ENCODE data around the gene KLF15. TPM values are rescaled to one million over a fixed set of nuclear protein-coding genes. Genes with fewer than 3 reads are reported as not detected.

The KLF15 gene
- total RNA-seq, 2 experiments from 2014 or later = 0.40 to 0.46 TPM

DNA sequence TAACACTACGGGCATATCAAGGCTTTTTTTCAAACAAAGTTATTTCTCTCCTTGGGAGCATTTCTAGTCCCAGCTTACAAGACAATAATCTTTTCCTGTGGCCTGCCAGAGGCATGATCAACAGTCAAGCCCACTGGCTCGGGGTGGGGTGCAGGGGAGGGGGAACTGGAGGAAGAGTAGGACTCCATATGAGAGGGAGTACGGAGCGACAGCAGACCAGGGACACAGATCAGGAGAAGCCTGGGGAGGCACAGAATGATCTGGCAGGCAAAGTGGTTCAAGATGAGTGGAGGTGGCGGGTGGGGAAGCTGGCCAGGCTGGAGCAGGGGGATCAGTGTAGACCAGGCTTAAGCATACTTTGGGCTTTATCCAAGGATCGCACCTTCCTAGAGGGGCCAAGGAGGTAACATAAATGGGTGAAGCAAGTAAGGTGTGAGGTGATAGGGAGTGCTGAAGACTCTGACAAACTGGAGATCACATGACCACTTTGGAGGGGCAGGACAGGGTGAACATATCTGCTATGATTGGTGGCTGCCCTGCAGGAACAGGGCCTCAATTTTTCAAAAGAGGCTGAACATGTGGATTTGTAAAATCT lies 37.4 kb downstream of the KLF15 start:
- Mint-ChIP-seq H3K36me3 (no peaks in the 10 kb centered on the region), H3K9me3 (no peaks in the 10 kb centered on the region), H3K4me3 (no peak overlapping the region), H3K27ac (no peak overlapping the region), H3K27me3 (no peaks in the 10 kb centered on the region), H3K4me1 (ENCODE audit: low read depth) (no peaks in the 10 kb centered on the region)
- ChIA-PET POLR2A (no interaction called here), CTCF (no interaction called here)
- intact Hi-C loops (cut with micrococcal nuclease) = no loop called here
- DNase-seq = no peak

DNA sequence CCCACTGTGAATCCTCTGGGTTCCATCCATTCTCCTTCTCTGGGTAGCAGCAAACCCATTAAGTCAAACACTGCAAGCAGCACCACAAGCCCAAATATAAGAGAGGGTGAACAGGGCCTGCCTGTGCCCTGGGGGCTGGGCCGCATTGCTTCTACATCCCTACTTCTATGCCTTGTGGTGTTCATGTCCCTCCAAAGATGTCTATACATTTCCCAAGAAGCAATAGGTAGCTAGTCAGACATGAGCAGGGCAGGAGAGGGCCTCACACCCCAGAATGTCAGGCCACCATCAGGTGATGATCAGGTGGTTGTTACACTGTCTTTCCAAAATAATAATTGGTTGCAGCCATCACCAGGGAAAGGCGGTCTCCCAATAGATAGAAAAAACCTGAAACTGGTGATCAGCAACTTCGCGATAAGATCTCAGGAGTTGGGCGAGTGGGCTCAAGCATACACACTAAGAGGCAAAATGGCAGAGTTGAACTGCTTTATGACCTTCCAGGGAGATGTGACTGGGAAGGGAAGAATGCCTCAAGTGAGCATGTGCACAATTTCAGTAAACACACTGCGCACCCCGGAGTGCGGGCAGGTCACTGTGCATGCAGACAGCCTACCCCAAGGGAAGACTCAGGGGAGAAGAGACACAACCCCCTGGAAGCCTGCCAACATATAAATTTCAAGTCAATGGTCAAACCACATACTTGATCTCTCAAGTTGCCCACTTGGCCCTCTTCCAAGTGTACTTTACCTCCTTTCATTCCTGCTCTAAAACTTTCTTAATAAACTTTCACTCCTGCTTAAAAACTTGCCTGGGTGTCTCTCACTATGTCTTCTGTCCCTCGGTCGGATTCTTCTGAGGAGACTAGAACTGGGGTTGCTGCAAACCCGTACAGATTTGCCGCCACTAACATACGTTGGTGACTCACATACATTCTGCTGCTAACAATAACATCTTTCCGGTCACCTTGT lies 39.9 kb downstream of the KLF15 start:
- intact Hi-C loops (cut with micrococcal nuclease) = no loop called here
- Mint-ChIP-seq H3K27ac (no peak overlapping the region), H3K36me3 (no peaks in the 10 kb centered on the region), H3K9me3 (no peaks in the 10 kb centered on the region), H3K4me1 (ENCODE audit: low read depth) (no peaks in the 10 kb centered on the region), H3K4me3 (no peak overlapping the region), H3K27me3 (no peaks in the 10 kb centered on the region)
- CTCF ChIA-PET = no interaction called here
- no peak for DNase-seq
- POLR2A ChIA-PET = interaction anchor here (0.5 kb wide), 1 partner anchor 121 kb away, joined by 4 read pairs; no protein-coding TSS in a partner anchor

DNA sequence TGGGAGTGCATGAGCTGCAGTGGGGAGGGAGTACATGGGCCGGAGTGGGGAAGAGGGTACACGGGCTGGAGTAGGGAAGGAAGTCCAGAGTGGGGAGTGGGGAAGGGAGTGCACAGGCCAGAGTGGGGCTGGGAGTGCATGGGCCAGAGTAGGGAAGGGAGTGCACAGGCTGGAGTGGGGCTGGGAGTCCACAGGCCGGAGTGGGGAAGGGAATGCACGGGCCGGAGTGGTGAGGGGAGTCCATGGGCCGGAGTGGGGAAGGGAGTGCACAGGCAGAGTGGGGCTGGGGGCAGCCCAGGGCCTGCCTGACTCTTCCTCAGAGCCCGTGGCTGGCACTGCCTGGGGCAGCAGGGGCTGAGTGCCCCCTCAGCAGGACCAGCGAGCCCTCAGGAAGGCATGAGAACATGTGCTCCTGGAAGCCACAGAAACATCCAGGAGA lies 40.7 kb downstream of the KLF15 start:
- no peaks in the 10 kb centered on the region for H3K27me3 Mint-ChIP-seq
- H3K27ac Mint-ChIP-seq = no peak overlapping the region
- ChIA-PET POLR2A (no interaction called here), CTCF (no interaction called here)
- H3K4me3 Mint-ChIP-seq = no peak overlapping the region
- intact Hi-C loops (cut with micrococcal nuclease) = no loop called here
- H3K4me1 Mint-ChIP-seq (ENCODE audit: low read depth) = no peaks in the 10 kb centered on the region
- H3K9me3 Mint-ChIP-seq = no peaks in the 10 kb centered on the region
- H3K36me3 Mint-ChIP-seq = no peaks in the 10 kb centered on the region
- DNase-seq = no peak

DNA sequence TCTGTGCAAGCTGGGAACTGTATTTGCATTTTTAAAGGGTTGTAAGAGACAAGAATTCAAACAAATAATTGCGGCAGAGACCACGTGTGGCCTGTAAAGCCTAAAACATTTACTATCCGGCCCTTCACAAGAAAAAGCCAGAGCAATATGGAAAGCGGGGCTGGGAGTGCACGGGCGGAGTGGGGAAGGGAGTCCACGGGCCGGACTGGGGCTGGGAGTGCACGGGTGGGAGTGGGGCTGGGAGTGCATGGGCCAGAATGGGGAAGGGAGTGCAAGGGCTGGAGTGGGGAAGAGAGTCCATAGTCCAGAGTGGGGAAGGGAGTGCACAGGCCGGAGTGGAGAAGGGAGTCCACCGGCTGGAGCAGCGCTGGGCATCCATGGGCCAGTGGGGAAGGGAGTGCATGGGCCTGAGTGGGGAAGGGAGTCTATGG lies 41.2 kb downstream of the KLF15 start:
- no peak for DNase-seq
- Mint-ChIP-seq H3K9me3 (no peaks in the 10 kb centered on the region), H3K27me3 (no peaks in the 10 kb centered on the region), H3K36me3 (no peaks in the 10 kb centered on the region), H3K4me1 (ENCODE audit: low read depth) (no peaks in the 10 kb centered on the region), H3K4me3 (no peak overlapping the region), H3K27ac (no peak overlapping the region)
- CTCF ChIA-PET = no interaction called here
- intact Hi-C loops (cut with micrococcal nuclease) = no loop called here
- POLR2A ChIA-PET = no interaction called here

- no peaks in the 10 kb centered on the region for H3K4me1 Mint-ChIP-seq (ENCODE audit: low read depth)
- H3K36me3 Mint-ChIP-seq = no peaks in the 10 kb centered on the region
- DNase-seq = no peak
- no peak overlapping the region for H3K27ac Mint-ChIP-seq
- no peaks in the 10 kb centered on the region for H3K27me3 Mint-ChIP-seq
- intact Hi-C loops (cut with micrococcal nuclease) = no loop called here
- CTCF ChIA-PET = no interaction called here
- POLR2A ChIA-PET = no interaction called here
- no peak overlapping the region for H3K4me3 Mint-ChIP-seq
- H3K9me3 Mint-ChIP-seq = no peaks in the 10 kb centered on the region
These were observed 42.2 kb downstream of the KLF15 start for GRCh38 chr3:126314790-126315658.

DNA sequence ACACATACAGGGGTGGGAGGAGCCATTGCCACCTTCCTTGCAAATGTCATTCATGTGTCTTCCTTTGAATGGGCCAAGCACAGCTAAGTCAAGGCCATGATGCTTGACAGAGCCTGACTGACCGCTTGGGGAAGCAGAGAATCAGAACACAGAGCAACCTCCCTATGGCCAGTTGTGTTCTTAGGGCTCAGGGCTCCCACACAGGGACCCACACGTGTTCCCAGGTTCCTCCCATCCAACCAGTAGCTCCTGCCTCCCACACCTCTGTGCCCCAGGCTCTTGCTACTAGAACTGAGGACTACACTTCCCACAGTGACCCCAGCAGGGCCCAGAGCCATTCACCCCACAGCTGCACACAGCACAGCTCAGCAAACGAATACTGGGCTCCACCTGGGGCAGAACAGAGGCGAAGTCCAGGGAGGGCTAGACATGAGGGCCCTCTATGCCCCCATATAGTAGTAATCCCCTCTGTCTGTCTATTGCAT lies 42.9 kb downstream of the KLF15 start:
- ChIA-PET CTCF (no interaction called here), POLR2A (no interaction called here)
- H3K36me3 Mint-ChIP-seq = no peaks in the 10 kb centered on the region
- H3K9me3 Mint-ChIP-seq = no peaks in the 10 kb centered on the region
- no peak overlapping the region for H3K27ac Mint-ChIP-seq
- intact Hi-C loops (cut with micrococcal nuclease) = no loop called here
- H3K4me1 Mint-ChIP-seq (ENCODE audit: low read depth) = no peaks in the 10 kb centered on the region
- no peaks in the 10 kb centered on the region for H3K27me3 Mint-ChIP-seq
- DNase-seq = no peak
- no peak overlapping the region for H3K4me3 Mint-ChIP-seq

DNA sequence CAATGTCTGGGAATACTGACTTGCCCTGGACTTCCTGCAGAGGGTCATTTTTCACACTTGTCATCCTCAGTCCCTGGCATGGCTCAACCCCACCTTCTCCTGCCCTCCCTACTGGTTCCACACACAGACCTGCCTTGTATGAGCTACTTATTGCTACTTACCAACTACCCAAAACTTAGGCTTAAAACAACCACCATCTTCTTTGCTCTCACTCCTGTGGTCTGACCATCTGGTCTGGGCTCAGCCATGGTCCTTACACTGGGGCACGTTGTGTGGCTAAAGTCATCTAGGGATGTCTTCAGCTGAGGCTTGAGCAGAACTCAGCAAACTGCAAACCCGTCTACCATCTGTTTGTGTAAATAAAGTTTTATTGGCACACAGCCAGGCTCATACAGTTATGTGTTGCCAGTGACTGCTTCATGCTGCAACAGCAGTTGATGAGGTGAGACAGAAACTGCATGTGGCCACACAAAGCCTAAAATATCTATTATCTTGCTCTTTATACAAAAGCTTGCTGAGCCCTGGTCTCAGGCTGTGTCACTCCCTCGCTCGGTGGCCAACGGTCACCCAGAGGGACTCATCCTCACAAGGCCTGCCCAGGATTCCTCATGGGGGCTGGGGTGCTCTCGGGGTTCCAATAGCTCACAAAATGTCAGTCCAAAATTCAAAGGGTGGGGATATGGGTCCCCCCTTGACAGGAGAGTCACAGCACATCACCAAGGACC lies 43.5 kb downstream of the KLF15 start:
- Mint-ChIP-seq H3K36me3 (no peaks in the 10 kb centered on the region), H3K4me3 (no peak overlapping the region), H3K27me3 (no peaks in the 10 kb centered on the region), H3K4me1 (ENCODE audit: low read depth) (no peaks in the 10 kb centered on the region), H3K27ac (no peak overlapping the region), H3K9me3 (no peaks in the 10 kb centered on the region)
- DNase-seq = no peak
- ChIA-PET CTCF (no interaction called here), POLR2A (no interaction called here)
- intact Hi-C loops (cut with micrococcal nuclease) = no loop called here

- no peak overlapping the region for H3K4me3 Mint-ChIP-seq
- no peak overlapping the region for H3K27ac Mint-ChIP-seq
- POLR2A ChIA-PET = no interaction called here
- no peaks in the 10 kb centered on the region for H3K9me3 Mint-ChIP-seq
- CTCF ChIA-PET = no interaction called here
- no peaks in the 10 kb centered on the region for H3K4me1 Mint-ChIP-seq (ENCODE audit: low read depth)
- no peak for DNase-seq
- peaks cover 2% of the 10 kb centered on the region for H3K27me3 Mint-ChIP-seq
- intact Hi-C loops (cut with micrococcal nuclease) = no loop called here
- no peaks in the 10 kb centered on the region for H3K36me3 Mint-ChIP-seq
These were observed 44.0 kb downstream of the KLF15 start for GRCh38 chr3:126313166-126313565.

DNA sequence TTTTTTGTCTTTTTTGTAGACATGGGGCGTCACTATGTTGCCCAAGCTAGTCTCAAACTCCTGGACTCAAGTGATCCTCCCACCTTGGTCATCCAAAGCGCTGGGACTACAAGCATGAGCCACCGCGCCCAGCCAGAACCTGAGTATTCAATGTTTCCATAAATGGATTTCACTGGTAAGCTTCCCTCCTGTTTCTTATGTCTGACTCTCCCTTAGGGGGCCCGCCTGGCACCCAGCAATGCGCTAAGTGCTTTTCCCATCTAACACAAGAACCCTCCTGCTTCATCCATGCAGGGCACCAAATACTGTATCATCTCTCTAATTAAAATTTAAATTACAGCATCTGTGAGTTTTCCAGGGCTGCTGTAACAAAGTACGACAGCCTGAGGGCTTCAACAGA lies 44.9 kb downstream of the KLF15 start:
- Mint-ChIP-seq H3K4me3 (no peak overlapping the region), H3K27me3 (peaks cover 2% of the 10 kb centered on the region), H3K4me1 (ENCODE audit: low read depth) (no peaks in the 10 kb centered on the region), H3K9me3 (no peaks in the 10 kb centered on the region), H3K36me3 (no peaks in the 10 kb centered on the region), H3K27ac (no peak overlapping the region)
- ChIA-PET CTCF (no interaction called here), POLR2A (no interaction called here)
- no peak for DNase-seq
- intact Hi-C loops (cut with micrococcal nuclease) = no loop called here

- H3K9me3 Mint-ChIP-seq = no peaks in the 10 kb centered on the region
- DNase-seq = no peak
- no peak overlapping the region for H3K27ac Mint-ChIP-seq
- intact Hi-C loops (cut with micrococcal nuclease) = no loop called here
- H3K27me3 Mint-ChIP-seq = peaks cover 2% of the 10 kb centered on the region
- H3K4me1 Mint-ChIP-seq (ENCODE audit: low read depth) = no peaks in the 10 kb centered on the region
- ChIA-PET POLR2A (no interaction called here), CTCF (no interaction called here)
- no peaks in the 10 kb centered on the region for H3K36me3 Mint-ChIP-seq
- no peak overlapping the region for H3K4me3 Mint-ChIP-seq
These were observed 45.8 kb downstream of the KLF15 start for GRCh38 chr3:126311338-126311978.

DNA sequence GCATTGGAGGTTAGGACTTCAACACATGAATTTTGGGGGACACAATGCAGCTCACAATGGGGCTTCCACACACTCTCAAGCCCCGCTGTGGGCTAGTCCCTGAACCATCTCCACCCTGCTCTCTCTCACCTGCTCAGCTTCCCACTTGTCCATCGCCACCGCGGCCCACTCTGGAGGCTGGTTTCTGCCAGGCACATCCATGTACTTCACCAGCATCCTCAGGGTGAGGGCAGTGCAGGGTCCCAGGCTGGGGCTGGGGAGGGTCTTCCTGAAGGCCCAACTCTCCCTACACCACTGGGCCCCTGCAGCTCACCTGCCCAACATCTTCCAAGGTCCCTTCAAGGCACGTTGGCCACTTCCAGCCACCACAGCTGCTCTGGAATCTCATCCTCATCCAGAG lies 46.4 kb downstream of the KLF15 start:
- H3K4me1 Mint-ChIP-seq (ENCODE audit: low read depth) = no peaks in the 10 kb centered on the region
- POLR2A ChIA-PET = no interaction called here
- no peaks in the 10 kb centered on the region for H3K36me3 Mint-ChIP-seq
- H3K9me3 Mint-ChIP-seq = no peaks in the 10 kb centered on the region
- H3K4me3 Mint-ChIP-seq = no peak overlapping the region
- H3K27me3 Mint-ChIP-seq = peaks cover 2% of the 10 kb centered on the region
- intact Hi-C loops (cut with micrococcal nuclease) = no loop called here
- CTCF ChIA-PET = no interaction called here
- no peak for DNase-seq
- H3K27ac Mint-ChIP-seq = no peak overlapping the region

All from activated CD4-positive, alpha-beta memory T cell treated with anti-CD3 and anti-CD28 coated beads for 36 hours (primary cell).